ENCODE measurements around the gene SAMD13.

- TF ChIP-seq POLR2A (IDR thresholded peaks at IDR 0.05) (no peak), CTCF (IDR thresholded peaks at IDR 0.05) (no peak)
Observed at GRCh38 chr1:84299536-84300170, 1.9 kb upstream of the SAMD13 start.
